PFSK-1 (cell line): ENCODE data around the gene NT5C1A.

Experiments
- FOXP2 ChIP-seq: optimal IDR thresholded peaks from 2 replicates; pipeline ENCODE3; 2011; ENCODE audit warnings: borderline replicate concordance, control low read depth, inconsistent platforms; ENCODE audit not compliant: insufficient read depth; ENCODE audit errors: extremely low read length, extremely low read depth
- POLR2AphosphoS5 ChIP-seq: IDR thresholded peaks from 2 replicates; pipeline ENCODE4 v1.6.1; 2012; ENCODE audit warnings: low read depth, mild to moderate bottlenecking, control low read depth, low read length, moderate library complexity
- REST ChIP-seq, 2 experiments: IDR thresholded peaks; 2 replicates each; pipeline versions ENCODE4 v1.6.1 to v1.8.0; 2011 to 2012; ENCODE audit warnings: low read depth in 2 of 2, low read length in 2 of 2, control low read depth in 1 of 2, inconsistent platforms in 1 of 2, mild to moderate bottlenecking in 1 of 2, moderate library complexity in 1 of 2; ENCODE audit not compliant: insufficient read depth in 1 of 2
- SIN3A ChIP-seq: IDR thresholded peaks from 2 replicates; pipeline ENCODE4 v1.6.1; 2012; ENCODE audit warnings: mild to moderate bottlenecking, low read length, moderate library complexity, borderline replicate concordance; ENCODE audit not compliant: insufficient read depth
- TAF1 ChIP-seq: IDR thresholded peaks from 2 replicates; pipeline ENCODE4 v1.6.1; 2012; ENCODE audit warnings: low read length, control low read depth, borderline replicate concordance; ENCODE audit not compliant: insufficient read depth

NT5C1A gene

GRCh38 chr1:39645411-39646043 lies 26.4 kb downstream of the NT5C1A start:
- TF ChIP-seq TAF1 (no peak), REST (IDR thresholded peaks at IDR 0.05; ENCODE audit: insufficient read depth in 1 of 2, low read depth in 2 of 2, low read length in 2 of 2) (no peak)

DNA sequence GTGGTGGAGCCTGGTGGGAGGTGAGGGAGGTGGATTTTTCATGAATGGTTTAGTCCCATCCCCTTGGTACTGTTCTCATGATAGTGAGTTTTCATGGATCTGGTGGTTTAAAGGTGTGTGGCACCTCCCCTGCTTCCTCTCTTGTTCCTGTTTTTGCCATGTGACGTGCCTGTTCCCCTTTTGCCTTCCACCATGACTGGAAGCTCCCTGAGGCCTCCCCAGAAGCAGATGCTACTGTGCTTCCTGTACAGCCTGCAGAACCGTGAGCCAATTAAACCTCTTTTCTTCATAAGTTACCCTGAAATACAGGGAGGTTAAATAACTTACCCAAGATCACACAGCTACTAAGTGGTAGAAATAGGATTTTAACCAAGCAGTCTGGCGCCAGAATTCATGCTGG lies 28.2 kb downstream of the NT5C1A start:
- TF ChIP-seq REST (IDR thresholded peaks at IDR 0.05; ENCODE audit: insufficient read depth in 1 of 2, low read depth in 2 of 2, low read length in 2 of 2) (no peak), POLR2AphosphoS5 (no peak), SIN3A (no peak), FOXP2 (no peak), TAF1 (no peak)

GRCh38 chr1:39642796-39643195 lies 29.1 kb downstream of the NT5C1A start:
- TF ChIP-seq REST (IDR thresholded peaks at IDR 0.05; ENCODE audit: insufficient read depth in 1 of 2, low read depth in 2 of 2, low read length in 2 of 2) (no peak), POLR2AphosphoS5 (no peak), TAF1 (no peak), SIN3A (no peak), FOXP2 (no peak)

GRCh38 chr1:39640861-39641260 lies 31.0 kb downstream of the NT5C1A start:
- TF ChIP-seq POLR2AphosphoS5 (no peak), REST (IDR thresholded peaks at IDR 0.05; ENCODE audit: insufficient read depth in 1 of 2, low read depth in 2 of 2, low read length in 2 of 2) (no peak), FOXP2 (no peak), TAF1 (no peak), SIN3A (no peak)
